Gastroesophageal sphincter (tissue), 4 donors: ENCODE measurements around the gene STYXL2. TPM values are rescaled to one million over a fixed set of nuclear protein-coding genes. Genes with fewer than 3 reads are reported as not detected.

Source experiments
- ATAC-seq: fragments of 150-250 bp; one replicate; pipeline ENCODE4 v1.9.1; 2016; ENCODE audit warnings: mild to moderate bottlenecking, moderate library complexity
- H3K27ac ChIP-seq, 4 donors: fragments of 200-600 bp; sonication (generic) in 3 of 4; 1 replicate in 3 of 4; 2 replicates in 1 of 4; pipeline ENCODE4 v1.5.1; 2016 to 2019
- H3K27me3 ChIP-seq: fragments of 200-600 bp; sonication (generic); one replicate; pipeline ENCODE4 v1.5.1; 2019
- H3K36me3 ChIP-seq, 2 donors: fragments of 200-600 bp; sonication (generic); one replicate each; pipeline ENCODE4 v1.5.1; 2019; ENCODE audit warnings: control low read depth in 1 of 2
- H3K4me1 ChIP-seq, 3 donors: fragments of 200-600 bp; sonication (generic); 1 replicate in 2 of 3; 2 replicates in 1 of 3; pipeline ENCODE4 v1.5.1; 2016 to 2019; ENCODE audit warnings: control low read depth in 2 of 3
- H3K4me3 ChIP-seq, 2 donors: fragments of 200-600 bp; sonication (generic); one replicate each; pipeline ENCODE4 v1.5.1; 2019; ENCODE audit warnings: mild to moderate bottlenecking in 1 of 2, moderate library complexity in 1 of 2
- H3K9me3 ChIP-seq, 3 donors: fragments of 200-600 bp; sonication (generic); one replicate each; pipeline ENCODE4 v1.5.1; 2017 to 2019; ENCODE audit warnings: control low read depth in 2 of 3
- CTCF ChIP-seq, 4 experiments: fragments of 200-600 bp in 2 of 4; fragments of 450-650 bp in 2 of 4; sonication (generic) in 1 of 4; IDR thresholded peaks; one replicate each; pipeline ENCODE4 v1.5.1; 2017 to 2019; ENCODE audit warnings: antibody characterized with exemption in 4 of 4, mild to moderate bottlenecking in 2 of 4, moderate library complexity in 2 of 4
- EP300 ChIP-seq: sonication (generic); formaldehyde crosslinking; IDR thresholded peaks from one replicate; pipeline ENCODE4 v1.6.1; 2017; ENCODE audit warnings: antibody characterized with exemption, mild to moderate bottlenecking
- POLR2A ChIP-seq, 2 donors: fragments of 450-650 bp; IDR thresholded peaks; one replicate each; pipeline ENCODE4 v1.6.1; 2017; ENCODE audit warnings: antibody characterized with exemption in 2 of 2, mild to moderate bottlenecking in 2 of 2, moderate library complexity in 1 of 2
- POLR2AphosphoS5 ChIP-seq: sonication (generic); formaldehyde crosslinking; IDR thresholded peaks from one replicate; pipeline ENCODE4 v1.6.1; 2017; ENCODE audit warnings: antibody characterized with exemption
- WGBS, 2 donors: methylation state at CpG; one replicate each; pipeline ENCODE4 v1.1.5; 2018; ENCODE audit warnings: low coverage in 1 of 2; 5-methylcytosine and 5-hydroxymethylcytosine counted together
- total RNA-seq, 4 donors: library from RNA; depleted of rRNA; stranded (reverse); fragments of >200 nt; gene quantifications; one replicate each; pipeline ENCODE4 v1.1.0, GENCODE V29; 2016

The STYXL2 gene
- total RNA-seq, result under 1 TPM in 3 of 4 donors, not detected in 1; 0.08 to 0.17 (median 0.16) TPM

GRCh38 chr1:167093846-167094516 is at the start of gene STYXL2:
Gene STYXL2, plus strand, starts transcription at chr1:167094075. Its CDS starts 775 bp downstream, at chr1:167094850.
- ATAC-seq, result no peak
- TF ChIP-seq EP300 (no peak), CTCF (IDR thresholded peaks at IDR 0.05) (no peak), POLR2A (IDR thresholded peaks at IDR 0.05) (no peak), POLR2AphosphoS5 (no peak)
- Histone ChIP-seq H3K27ac (no peak within 1 kb of the TSS), H3K4me1 (no peaks in the 10 kb centered on the region), H3K36me3 (no peaks in the 10 kb centered on the region), H3K4me3 (no peak within 1 kb of the TSS), H3K27me3 (no peaks in the 10 kb centered on the region), H3K9me3 (peaks cover 0 to 7% (median 0%) of the 10 kb centered on the region in 3 donors)
- 69 to 100% methylated on average over 2 to 6 of the region's 8 CpGs for WGBS, 2 donors

- no peaks in the 10 kb centered on the region for H3K9me3 ChIP-seq
- TF ChIP-seq EP300 (no peak), POLR2AphosphoS5 (no peak), CTCF (IDR thresholded peaks at IDR 0.05) (no peak), POLR2A (IDR thresholded peaks at IDR 0.05) (no peak)
- no peak overlapping the region for H3K4me3 ChIP-seq
- no peak for ATAC-seq
- peaks cover 5% of the 10 kb centered on the region for H3K27me3 ChIP-seq
- no peaks in the 10 kb centered on the region for H3K4me1 ChIP-seq
- no peaks in the 10 kb centered on the region for H3K36me3 ChIP-seq
- no peak overlapping the region for H3K27ac ChIP-seq
- WGBS, 2 donors, result 100% methylated on average over 3 of the region's 5 CpGs; no CpG with 5 or more reads in 1 of the 2 donors
Observed at GRCh38 chr1:167051907-167052306, 42.0 kb upstream of the STYXL2 start.

DNA sequence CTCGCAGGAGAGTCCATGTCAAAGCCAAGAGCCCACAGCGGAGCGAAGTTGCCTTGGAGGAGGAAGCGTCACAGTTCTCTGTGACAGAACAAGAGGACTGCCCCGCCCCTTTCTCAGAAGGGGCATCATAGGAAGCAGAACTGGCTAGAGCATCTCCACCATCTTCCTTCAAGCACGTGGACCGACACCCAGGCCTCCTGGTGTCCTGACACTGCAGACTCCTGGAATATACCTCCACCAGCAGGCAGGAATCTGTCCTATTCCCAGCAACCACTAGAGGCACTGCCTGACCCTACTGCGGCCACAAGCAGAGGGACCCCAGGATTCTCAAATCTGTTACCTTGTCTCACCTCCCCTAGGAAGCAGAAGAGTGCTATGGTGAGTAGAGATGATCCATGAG is 41.5 kb upstream of the STYXL2 start:
- Histone ChIP-seq H3K27ac (no peak overlapping the region), H3K36me3 (no peaks in the 10 kb centered on the region), H3K4me3 (no peak overlapping the region), H3K4me1 (no peaks in the 10 kb centered on the region), H3K9me3 (no peaks in the 10 kb centered on the region), H3K27me3 (peaks cover 5% of the 10 kb centered on the region)
- TF ChIP-seq EP300 (no peak), CTCF (IDR thresholded peaks at IDR 0.05) (peak in 1 of 4 experiments; percentile 27)
- no peak for ATAC-seq
- WGBS, 2 donors, result 84 to 100% methylated on average over 4 of the region's 8 CpGs

- TF ChIP-seq POLR2A (IDR thresholded peaks at IDR 0.05) (no peak), POLR2AphosphoS5 (no peak), CTCF (IDR thresholded peaks at IDR 0.05) (no peak), EP300 (no peak)
- H3K36me3 ChIP-seq, result no peaks in the 10 kb centered on the region
- H3K4me3 ChIP-seq, result no peak overlapping the region
- no peaks in the 10 kb centered on the region for H3K9me3 ChIP-seq
- H3K27ac ChIP-seq, result no peak overlapping the region
- H3K4me1 ChIP-seq, result peaks cover 0 to 9% (median 4%) of the 10 kb centered on the region in 3 donors
- peaks cover 5% of the 10 kb centered on the region for H3K27me3 ChIP-seq
- ATAC-seq, result no peak
- WGBS, 2 donors, result no CpG with 5 or more reads among the region's 3 CpGs
Observed at GRCh38 chr1:167054531-167054930, 39.3 kb upstream of the STYXL2 start.

GRCh38 chr1:167054946-167055630 is 38.8 kb upstream of the STYXL2 start:
- 80% methylated on average over 3 of the region's 14 CpGs; no CpG with 5 or more reads in 1 of the 2 donors for WGBS, 2 donors
- Histone ChIP-seq H3K27ac (no peak overlapping the region), H3K4me1 (peaks cover 0 to 10% (median 4%) of the 10 kb centered on the region in 3 donors), H3K4me3 (no peak overlapping the region), H3K36me3 (no peaks in the 10 kb centered on the region), H3K9me3 (no peaks in the 10 kb centered on the region), H3K27me3 (peaks cover 11% of the 10 kb centered on the region)
- ATAC-seq, result no peak
- no peak for TF ChIP-seq POLR2A (IDR thresholded peaks at IDR 0.05)
- TF ChIP-seq CTCF (IDR thresholded peaks at IDR 0.05), result no peak
- TF ChIP-seq POLR2AphosphoS5, result no peak
- TF ChIP-seq EP300, result no peak
